ENCODE results near the gene DCLRE1B.

The DCLRE1B gene

GRCh38 chr1:113872219-113872935 lies 32.7 kb upstream of the DCLRE1B start:
- no peak for DNase-seq (ENCODE audit: extremely low read depth, low read depth)
- TF ChIP-seq, protein P1, sequence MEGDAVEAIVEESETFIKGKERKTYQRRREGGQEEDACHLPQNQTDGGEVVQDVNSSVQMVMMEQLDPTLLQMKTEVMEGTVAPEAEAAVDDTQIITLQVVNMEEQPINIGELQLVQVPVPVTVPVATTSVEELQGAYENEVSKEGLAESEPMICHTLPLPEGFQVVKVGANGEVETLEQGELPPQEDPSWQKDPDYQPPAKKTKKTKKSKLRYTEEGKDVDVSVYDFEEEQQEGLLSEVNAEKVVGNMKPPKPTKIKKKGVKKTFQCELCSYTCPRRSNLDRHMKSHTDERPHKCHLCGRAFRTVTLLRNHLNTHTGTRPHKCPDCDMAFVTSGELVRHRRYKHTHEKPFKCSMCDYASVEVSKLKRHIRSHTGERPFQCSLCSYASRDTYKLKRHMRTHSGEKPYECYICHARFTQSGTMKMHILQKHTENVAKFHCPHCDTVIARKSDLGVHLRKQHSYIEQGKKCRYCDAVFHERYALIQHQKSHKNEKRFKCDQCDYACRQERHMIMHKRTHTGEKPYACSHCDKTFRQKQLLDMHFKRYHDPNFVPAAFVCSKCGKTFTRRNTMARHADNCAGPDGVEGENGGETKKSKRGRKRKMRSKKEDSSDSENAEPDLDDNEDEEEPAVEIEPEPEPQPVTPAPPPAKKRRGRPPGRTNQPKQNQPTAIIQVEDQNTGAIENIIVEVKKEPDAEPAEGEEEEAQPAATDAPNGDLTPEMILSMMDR (IDR thresholded peaks at IDR 0.05; ENCODE audit: low read depth, low read length): no peak

DNA sequence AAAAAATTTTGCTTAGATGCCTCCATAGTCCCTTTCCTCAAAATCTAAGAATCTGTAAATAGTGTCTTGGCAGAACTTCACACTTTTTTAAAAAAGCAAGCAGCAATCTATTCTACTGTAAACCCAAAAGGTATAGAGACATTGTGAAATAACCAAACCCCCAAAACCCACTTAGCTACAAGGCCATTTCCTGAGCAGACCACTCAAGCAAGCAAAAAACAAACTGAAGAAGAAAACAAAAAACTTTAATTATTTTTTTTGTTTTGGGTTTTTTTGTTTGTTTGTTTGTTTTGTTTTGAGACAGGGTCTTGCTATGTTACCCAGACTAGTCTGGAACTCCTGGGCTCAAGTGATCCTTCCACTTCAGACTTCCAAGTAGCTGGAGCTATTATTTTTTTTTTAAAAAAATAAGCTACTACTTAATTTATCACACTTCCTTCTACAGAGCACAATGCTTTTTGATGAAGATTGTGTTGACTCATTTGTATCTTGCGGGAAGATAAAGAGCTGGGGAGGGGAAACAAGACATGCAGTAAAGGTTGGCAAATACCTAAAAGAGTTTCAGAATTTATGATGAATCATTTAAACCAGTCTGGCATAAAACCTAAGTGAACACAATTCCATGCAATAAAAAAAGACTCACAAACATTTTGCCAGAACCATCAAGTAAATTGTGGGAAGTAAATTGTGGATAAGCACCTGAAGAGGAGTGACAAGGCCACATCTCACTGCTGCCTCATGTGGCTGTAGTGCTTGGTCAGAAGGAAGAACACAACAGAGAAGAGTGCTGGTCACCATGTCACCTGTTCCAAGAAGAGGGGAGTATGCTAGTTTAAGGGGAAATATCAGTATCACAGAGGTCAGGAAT lies 30.9 kb upstream of the DCLRE1B start:
- DNase-seq (ENCODE audit: extremely low read depth, low read depth): no peak
- TF ChIP-seq, protein P1 (IDR thresholded peaks at IDR 0.05; ENCODE audit: low read depth, low read length): peak; percentile 4

DNA sequence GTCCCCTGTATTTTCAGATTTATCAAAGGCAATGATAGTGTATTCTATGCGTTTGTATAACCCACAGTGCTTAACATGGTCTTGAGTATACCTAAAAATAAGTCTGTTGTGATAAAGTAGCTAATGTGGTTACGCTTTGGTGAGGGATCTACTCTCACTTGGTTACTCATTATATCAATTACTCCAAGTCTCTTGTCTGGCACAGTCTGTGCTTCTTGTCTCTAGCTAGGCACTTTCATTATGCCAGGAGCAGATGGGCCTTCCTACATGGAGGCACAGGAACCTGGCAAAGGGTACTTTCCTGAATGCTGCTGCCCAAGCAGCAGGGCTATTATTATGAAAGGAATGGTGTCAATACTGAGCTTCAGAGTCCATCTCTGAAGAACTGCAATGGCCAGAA lies 29.4 kb upstream of the DCLRE1B start:
- TF ChIP-seq, protein P1 (IDR thresholded peaks at IDR 0.05; ENCODE audit: low read depth, low read length): no peak
- DNase-seq (ENCODE audit: extremely low read depth, low read depth): no peak

GRCh38 chr1:113876176-113876575 lies 28.9 kb upstream of the DCLRE1B start:
- TF ChIP-seq, protein P1 (IDR thresholded peaks at IDR 0.05; ENCODE audit: low read depth, low read length): no peak
- no peak for DNase-seq (ENCODE audit: extremely low read depth, low read depth)

DNA sequence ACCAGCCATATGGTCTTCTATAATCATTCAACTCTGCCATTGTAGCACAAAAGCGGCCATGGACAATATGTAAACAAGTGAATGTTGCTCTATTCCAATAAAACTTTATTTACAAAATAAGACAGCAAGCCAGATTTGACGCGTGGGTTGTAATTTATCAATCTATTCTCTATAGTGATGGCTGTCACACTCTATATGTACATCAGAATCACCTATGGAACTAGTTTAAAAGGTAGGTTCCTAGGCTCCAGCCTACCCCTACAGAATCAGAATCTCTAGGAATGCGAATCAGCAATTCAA lies 25.4 kb upstream of the DCLRE1B start:
- TF ChIP-seq, protein P1 (IDR thresholded peaks at IDR 0.05; ENCODE audit: low read depth, low read length): no peak
- no peak for DNase-seq (ENCODE audit: extremely low read depth, low read depth)

GRCh38 chr1:113881661-113882060 lies 23.5 kb upstream of the DCLRE1B start:
- no peak for DNase-seq (ENCODE audit: extremely low read depth, low read depth)

More at GRCh38 chr1:113881661-113882060, 23.5 kb upstream of the DCLRE1B start:
- TF ChIP-seq, protein P1 (IDR thresholded peaks at IDR 0.05; ENCODE audit: low read depth, low read length): no peak

Measured in AG09319 (cell line).